GM19043 (cell line): ENCODE measurements around the gene PLEKHB2.
A peak's percentile ranks its signal among the peaks of the same experiment; 100 is the strongest.
"Not testable (repeated sequence)": the region's sequence is repeated elsewhere in the genome, so short reads cannot be mapped to it uniquely, and the experiment has no call there.

Experiments used
- ATAC-seq: cut with Tn5 transposase; IDR thresholded peaks from one replicate; pipeline ENCODE4 v1.9.1; 2021; ENCODE audit warnings: low read depth; ENCODE audit not compliant: unreplicated experiment

The PLEKHB2 gene

DNA sequence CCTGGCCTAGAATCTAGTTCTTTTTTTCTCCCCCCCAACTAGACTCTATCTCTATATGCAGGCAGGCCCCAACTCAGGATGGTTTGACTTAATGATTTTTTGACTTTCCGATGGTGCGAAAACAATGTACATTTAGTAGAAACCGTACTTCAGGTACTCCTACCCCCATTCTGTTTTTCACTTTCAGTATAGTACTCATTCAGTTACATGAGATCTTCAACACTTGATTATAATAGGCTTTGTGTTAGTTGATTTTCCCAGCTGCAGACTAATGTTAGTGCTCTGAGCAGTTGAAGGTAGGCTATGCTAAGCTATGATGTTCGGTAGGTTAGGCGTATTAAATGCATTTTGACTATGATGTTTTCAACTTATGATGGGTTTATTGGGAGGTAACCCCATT, 37.7 kb downstream of the PLEKHB2 start:
- no peak for ATAC-seq

DNA sequence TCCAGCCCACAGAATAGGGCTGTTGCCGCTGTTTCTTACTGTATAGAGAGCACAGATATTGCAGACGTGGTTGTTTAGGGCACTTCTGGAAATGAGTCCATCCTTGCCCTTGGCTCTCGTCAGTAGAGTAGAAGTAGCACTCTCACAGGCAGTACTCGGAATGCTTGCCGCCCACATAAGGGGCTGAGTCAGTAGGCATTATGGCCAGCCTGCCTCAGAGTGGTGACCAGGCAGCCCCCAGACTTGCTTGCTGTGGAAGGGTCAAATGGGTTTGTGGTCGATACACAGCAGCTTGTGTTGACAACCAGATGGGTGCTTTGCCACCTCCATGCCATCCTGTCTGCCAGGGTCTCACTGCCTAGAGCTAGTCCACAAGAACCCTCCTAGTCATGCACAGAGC, 38.7 kb downstream of the PLEKHB2 start:
- ATAC-seq: no peak

DNA sequence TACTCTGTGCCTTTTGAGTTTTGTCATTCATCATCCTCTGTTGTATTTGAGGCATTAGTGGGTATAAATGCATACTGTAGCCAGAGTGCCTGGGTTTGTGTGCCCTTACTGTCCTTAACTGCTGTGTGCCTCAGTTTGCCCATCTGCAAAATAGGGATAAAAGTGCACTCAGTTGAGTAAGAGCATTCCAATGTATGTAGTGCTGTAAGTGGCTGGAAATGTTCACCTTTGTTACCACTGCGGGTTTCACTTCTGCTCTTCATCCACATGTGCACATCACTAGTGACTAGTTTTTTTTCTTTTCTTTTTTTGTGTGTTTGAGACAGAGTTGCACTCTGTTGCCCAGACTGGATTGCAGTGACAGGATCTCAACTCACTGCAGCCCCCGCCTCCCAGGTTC, 39.9 kb downstream of the PLEKHB2 start:
- ATAC-seq: peak; percentile 71

DNA sequence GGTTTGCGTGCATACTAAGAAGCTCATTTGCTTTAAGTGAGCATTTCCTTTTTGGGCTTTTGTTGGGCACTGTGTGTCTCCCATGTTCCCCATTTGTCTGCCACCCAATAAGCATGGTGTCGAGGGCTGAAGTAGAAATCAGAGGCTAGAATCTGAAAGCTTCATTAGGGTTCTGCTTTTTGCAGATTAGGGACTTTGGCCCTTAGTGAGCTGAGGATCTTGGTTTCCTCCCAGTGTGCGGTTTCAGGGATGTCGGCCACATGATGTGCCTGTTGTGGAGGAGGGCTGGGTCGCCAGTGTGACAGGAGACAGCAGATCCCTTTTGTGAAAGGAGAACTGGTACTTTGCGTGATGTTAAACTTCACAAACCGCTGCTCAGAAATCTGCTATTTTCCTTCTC, 41.1 kb downstream of the PLEKHB2 start:
- no peak for ATAC-seq

DNA sequence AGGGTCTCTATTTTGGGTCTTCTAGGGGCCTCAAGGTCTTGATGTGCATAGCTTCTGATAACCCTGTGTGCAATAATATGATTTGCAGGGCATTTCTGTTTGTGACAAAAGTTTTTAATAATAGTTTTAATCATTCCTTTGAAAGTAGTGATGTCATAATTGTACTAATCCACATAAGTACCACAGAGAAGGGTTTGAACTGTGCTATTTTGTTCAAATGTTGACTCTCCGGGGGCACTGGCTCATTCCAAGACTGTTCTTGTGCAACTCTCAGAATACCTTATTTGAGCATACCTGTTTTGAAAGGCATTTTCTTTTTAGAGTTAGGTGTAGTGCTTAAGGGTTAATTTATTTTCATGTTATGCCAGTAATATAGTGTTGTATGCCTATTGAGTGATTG, 41.6 kb downstream of the PLEKHB2 start:
- no peak for ATAC-seq

DNA sequence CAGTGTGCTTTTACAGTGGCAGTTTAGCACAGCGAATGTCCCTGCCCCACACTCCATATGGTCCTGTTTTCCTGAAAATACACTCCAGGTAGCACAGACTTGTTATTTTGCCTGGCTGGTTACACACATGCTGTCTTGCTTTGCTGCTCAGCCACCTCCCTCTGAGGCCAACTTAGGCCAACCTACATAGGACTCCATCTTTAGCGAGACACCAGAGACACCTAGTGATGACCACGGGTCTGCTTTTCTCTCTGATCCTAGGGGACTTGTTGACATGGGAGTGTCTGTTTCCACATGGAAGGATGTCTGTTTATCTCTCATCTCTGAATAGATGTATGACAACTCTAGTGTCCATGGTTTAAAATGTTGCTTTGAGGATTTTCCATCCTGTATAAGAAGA, 43.3 kb downstream of the PLEKHB2 start:
- no peak for ATAC-seq

DNA sequence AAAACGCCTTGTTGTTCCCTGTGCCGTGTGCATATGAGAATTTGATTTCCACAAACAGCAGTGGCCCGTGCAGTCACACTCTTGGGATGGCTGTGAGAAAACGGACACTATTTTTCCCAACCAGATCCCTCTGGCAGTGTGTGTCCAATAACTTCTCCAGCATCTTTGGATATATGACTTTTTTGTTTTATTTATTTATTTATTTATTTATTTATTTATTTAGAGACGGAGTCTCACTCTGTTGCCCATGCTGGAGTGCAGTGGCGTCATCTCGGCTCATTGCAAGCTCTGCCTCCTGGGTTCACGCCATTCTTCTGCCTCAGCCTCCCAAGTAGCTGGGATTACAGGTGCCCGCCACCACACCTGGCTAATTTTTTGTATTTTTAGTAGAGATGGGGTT, 45.0 kb downstream of the PLEKHB2 start:
- ATAC-seq: not testable (repeated sequence)

DNA sequence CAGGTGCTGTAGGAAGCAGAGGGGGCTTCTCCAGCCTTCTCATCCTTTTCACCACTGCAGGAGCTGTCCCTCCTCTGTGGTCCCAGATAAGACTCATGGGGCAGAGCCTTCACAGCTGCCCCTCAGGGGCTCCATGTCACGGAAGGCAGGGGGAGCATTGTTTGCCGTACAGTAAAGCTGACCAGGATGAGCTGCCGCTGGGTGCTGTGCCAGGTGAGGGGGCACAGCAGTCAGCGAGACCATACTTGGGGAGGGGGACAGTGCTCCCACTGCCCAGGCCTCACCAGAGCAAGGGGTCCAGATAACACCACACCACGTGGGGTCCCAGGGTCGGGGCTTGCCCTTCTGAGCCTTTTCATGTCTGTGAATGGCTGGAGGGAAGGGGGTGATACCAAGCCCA, 46.3 kb downstream of the PLEKHB2 start:
- no peak for ATAC-seq

DNA sequence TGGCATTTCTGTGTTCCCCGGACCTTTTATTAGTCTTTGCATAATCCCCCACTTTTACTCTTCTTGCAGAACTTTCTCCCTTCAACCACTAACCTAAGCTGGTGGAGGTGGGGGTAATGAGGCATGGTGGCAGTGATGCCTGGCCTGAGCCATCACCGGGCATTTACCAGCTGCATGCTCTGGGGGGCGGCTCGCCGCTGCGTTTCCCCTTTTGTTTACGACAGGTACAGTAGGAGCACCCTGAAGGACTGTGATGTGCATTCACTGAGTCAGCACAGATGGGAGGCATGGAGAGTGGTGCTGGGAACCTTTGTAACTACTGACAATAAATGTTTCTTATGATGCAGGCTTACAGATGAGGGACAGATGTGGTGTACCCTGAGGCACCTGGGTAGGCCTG, 46.9 kb downstream of the PLEKHB2 start:
- ATAC-seq: no peak

DNA sequence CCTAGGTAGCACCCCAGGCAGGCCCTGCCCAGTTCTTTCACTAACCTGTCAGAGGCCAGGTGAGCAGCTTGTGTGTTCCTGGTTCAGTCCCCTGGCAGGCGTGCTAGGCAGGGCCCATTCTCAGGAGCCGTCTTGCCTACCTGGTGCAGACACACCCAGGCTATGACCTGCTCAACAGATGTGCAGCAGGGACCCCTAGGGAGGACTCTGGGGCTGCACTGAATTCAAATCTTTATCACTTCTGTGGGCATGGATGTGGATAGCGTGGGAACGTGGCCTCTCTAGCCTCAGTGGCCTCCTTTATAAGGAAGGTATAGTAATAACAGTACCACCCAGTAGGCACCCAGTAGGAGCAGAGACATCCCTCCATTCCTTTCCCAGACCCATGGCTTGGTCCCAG, 48.4 kb downstream of the PLEKHB2 start:
- ATAC-seq: no peak

DNA sequence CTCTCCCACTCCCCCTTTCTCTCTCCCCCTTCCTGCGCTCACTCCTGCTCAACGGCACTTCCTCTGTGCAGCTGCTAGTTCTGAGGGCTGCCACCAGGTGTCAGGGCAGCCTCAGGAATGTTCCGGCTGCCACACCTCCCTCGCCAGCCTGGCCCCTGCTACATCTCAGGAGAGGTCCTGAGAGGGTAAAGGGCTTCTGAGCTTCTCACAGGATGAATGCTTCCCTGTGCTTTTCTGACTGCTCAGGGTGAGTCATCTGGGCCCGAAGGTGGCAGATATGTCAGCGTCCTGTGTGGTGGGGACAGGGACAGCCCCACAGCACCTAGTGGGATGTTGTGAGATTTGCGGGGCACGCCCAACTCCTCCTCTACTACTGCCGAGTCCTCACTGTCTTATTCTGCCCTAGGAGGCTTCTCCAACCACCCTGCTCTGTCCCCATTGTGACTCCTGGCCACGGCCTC, 49.0 kb downstream of the PLEKHB2 start:
- peak; percentile 85 for ATAC-seq

DNA sequence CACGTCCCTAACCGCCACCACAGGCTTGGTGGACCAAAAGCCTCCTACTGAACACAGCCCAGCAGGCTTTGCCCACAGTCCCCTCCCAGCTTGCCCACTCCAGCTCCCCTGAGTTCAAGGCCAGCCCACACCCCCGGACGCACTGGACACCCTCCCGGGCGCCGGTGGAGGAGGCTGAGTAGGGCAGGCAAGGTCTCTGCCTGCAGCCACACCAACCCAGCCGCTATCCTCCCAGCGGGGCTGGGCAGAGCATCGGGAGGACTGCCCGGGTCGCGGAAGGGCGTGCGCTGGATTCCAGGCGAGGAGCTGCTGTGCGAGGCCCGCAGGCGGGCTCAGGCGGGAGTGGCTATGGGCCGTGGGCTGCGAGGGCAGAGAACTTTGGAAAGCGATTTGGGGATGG, 49.5 kb downstream of the PLEKHB2 start:
- no peak for ATAC-seq

DNA sequence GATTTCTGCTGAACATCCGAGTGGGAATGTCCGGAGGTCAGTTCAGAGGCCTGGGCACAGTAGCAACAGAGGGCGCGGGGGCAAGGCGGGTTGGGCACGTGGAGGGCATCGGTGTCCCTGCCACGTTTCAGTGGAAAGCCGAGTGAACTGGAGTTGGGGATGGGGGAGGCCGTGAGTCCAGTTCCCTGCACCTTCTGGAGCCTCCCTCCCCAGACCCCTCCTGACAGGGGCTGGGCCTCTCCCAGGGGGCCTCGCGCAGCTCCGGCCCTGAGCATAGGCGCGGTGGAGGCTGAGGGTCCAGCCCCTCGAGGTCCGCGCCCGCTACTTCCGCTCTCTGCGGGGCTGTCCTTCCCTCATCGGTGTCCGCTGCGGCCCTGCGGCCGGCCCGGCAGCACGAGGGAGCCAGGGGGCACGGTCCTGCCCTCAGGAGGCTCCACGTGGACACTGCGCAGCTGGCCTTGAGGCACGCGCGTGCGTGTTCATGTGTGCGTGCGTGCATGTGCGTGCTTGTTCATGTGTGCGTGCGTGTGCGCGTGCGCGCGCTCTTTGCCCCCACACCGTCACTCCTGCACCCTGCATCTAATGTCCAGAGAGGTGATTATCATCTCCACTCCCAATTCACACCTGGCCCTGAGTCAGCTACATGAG, 50.2 kb downstream of the PLEKHB2 start:
- no peak for ATAC-seq

DNA sequence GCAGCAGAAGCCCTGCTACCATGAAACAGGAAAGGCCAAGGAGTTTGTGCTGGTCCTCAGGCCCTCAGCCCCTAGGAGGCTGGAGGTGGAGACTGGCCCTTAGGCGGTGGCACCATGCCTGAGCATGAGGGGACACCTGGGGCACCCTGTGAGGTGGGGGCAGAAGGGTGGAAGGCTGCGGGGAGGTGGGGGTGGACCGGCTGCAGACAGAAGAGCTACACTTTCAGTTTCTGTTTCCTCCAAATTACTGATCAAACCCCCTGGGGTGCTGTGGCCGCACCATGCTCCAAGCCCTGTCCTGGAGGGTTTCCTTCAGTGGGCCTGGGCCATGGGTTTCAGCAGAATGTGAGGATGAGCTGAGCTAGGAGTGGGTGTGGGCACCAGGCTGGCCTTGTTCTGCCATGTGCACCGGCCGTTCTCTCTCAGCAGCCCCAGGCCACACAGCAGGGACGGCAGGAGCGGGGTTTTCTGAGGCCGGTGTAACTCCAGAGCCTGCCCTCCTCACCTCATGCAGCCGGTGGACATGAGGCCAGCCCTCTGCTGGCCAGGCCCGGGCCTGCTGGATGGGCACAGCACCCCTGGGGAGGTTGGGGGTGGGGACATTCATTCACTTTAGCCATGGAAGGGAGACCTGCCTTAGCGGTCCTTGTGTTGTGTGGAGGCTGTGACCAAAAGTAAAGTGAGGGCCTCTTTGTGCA, 51.5 kb downstream of the PLEKHB2 start:
- no peak for ATAC-seq

DNA sequence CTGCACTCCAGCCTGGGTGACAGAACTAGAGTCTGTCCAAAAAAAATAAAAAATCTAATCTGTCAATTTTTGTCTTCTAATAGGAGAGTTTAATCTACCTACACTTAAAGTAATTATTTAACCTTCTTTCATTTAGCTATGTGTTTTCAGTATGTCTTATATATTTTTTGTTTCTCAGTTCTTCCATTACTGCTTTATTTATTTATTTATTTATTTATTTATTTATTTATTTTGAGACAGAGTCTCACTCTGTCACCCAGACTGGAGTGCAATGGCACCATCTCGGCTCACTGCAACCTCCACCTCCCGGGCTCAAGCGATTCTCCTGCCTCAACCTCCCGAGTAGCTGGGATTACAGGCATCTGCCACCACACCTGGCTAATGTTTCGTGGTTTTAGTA, 60.4 kb downstream of the PLEKHB2 start:
- not testable (repeated sequence) for ATAC-seq

DNA sequence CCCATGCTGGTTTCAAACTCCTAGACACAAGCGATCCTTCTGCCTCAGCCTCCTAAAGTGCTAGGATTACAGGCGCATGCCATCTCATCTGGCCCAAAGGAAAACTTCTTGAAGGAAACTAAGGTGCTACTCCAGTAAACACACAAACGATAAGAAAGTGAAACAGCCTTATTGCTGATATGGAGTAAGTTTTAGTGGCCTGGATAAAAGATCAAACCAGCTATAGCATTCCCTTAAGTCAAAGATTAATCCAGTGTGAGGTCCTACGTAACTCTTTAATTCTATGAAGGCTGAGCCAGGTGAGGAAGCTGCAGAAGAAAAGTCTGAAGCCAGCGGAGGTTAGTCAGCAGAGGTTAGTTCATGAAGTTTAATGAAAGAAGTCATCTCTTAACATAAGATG, 63.4 kb downstream of the PLEKHB2 start:
- ATAC-seq: no peak

DNA sequence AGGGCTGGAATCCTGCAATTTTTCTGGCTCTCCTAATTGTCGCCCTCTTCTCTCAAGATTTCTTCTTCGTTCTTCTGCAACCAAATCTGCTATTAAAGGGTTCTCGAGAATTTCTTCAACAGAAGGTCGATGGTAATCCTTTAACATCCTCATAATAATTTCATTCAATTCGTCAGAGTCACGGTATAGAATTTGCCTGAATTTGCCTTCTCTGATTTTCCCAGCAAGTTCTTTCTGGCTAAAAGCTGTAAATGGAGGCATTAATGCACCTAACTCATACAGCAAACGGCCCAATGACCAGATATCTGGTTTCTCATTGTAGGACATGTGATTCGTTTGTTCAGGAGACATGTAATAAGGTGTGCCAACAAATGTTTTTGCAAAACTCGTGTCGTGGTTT, 72.9 kb downstream of the PLEKHB2 start:
- ATAC-seq: not testable (repeated sequence)

DNA sequence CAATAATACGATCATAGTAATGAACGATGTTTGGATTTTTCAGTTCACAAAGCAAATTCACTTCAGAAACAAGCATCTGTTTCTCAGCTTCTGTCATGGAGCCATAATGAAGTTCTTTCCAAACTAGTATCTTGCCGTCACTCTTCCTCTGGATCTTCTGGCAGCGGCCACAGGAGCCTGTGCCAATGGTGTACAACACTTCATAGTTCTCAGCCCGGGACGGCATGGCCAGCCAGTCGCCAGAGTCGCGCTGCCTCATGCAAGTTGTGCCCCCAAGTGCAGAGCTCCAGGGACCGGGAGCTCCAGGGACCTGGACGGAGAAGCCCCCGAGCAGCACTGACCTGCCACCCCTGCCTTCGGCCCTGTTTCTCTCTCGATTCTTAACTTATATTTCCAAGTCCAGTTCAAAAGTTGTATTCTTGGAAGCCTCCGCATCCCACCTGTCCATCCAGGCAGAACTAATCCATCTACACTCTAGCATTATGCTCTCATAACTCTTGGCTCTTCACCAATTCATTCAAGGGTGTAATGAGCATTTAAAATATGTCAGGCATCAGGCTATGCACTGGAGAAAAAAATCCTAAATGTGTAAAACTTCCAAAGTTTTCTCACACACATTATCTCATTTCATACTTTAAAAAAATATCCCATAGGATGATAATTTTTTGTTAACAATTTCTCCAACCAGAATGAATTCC, 73.7 kb downstream of the PLEKHB2 start:
- ATAC-seq: not testable (repeated sequence)

DNA sequence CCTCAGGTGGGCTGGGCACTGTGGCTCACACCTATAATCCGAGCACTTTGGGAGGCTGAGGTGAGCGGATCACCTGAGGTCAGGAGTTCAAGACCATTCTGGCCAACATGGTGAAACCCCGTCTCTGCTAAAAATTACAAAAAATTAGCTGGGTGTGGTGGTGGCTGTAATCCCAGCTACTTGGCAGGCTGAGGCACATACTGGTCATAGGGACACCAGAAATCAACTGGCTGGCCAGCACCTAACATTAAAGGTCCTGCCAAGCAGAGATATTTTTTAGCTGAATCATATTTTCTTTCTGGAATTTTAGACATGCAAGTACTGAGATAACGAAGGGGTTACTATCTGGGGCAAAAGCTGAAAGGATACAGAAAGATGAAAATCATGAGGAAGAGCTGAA, 76.3 kb downstream of the PLEKHB2 start:
- ATAC-seq: not testable (repeated sequence)

DNA sequence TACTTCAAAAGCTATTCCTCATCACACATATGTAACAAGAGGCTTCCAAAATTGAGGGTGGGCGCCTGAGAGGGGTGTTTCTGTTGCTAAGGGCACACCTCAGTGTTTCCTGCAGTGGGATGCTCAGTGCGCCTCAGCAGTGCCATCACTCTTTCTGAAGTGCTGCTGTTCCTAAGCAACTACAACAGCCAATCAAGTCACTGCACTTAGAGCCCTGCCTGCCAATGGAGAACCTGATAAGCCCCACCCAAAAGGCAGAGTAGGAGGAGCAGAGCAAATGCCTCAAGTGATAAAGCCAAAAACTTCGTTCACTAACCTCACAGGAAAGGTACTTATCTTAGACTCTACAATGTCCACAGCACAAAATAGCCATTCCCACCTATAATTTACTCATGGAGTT, 88.3 kb downstream of the PLEKHB2 start:
- not testable (repeated sequence) for ATAC-seq

DNA sequence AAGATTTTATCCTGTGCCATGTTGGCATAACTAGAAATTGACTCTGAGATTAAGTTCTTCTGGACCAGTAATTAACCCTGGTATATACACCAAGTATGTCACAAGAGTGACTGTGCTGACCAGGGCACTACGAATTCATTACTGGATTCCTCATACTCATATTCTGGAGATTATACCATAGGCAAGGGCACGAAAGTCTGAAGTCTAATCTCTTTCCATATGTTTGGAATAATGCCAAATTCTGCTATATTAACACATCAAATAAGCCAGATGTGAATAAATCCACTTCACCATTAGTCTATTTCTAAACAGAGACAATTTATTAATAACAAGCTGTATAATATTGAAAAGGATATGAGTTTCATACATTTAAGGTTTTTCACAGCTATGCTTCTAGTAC, 91.0 kb downstream of the PLEKHB2 start:
- not testable (repeated sequence) for ATAC-seq
